ENCODE data around the gene MICA. TPM values are rescaled to one million over a fixed set of nuclear protein-coding genes. Genes with fewer than 3 reads are reported as not detected.

MICA gene
- total RNA-seq, 2 donors from 2014 or later = 12.5 to 13.7 TPM

GRCh38 chr6:31419842-31420241 is 16.4 kb downstream of the MICA start:
- H3K9me3 ChIP-seq (ENCODE audit: control insufficient read depth, low read length) = no peaks in the 10 kb centered on the region
- no peak overlapping the region for H3K27ac ChIP-seq (ENCODE audit: low read depth, low read length)
- no peak for TF ChIP-seq CTCF (conservative IDR thresholded peaks at IDR 0.05)
- peaks cover 5% of the 10 kb centered on the region for H3K4me1 ChIP-seq (ENCODE audit: control insufficient read depth, insufficient read depth, low read length)
- Mint-ChIP-seq H3K36me3 (ENCODE audit: low read depth) (peaks cover 18% of the 10 kb centered on the region), H3K4me3 (no peak overlapping the region), H3K4me1 (peaks cover 6% of the 10 kb centered on the region), H3K9me3 (no peaks in the 10 kb centered on the region), H3K27me3 (ENCODE audit: insufficient read depth) (no peaks in the 10 kb centered on the region), H3K27ac (no peak overlapping the region)
- WGBS, 2 experiments (ENCODE audit: insufficient coverage in 1 of 2, insufficient read length in 1 of 2) = 59 to 70% methylated on average over 2 of the region's 2 CpGs
- DNase-seq = no peak
- no peak overlapping the region for H3K4me3 ChIP-seq (ENCODE audit: low read length)
- no peak overlapping the region for H3K9ac ChIP-seq (ENCODE audit: extremely low read depth, low read length, poor library complexity, severe bottlenecking)
- no peaks in the 10 kb centered on the region for H3K27me3 ChIP-seq (ENCODE audit: control insufficient read depth, insufficient read depth, low read length, poor library complexity, severe bottlenecking)
- no peaks in the 10 kb centered on the region for H3K36me3 ChIP-seq (ENCODE audit: control insufficient read depth, insufficient read depth, low read length)

GRCh38 chr6:31420546-31420945 is 17.2 kb downstream of the MICA start:
- WGBS, 2 experiments (ENCODE audit: insufficient coverage in 1 of 2, insufficient read length in 1 of 2) = 84 to 100% methylated on average over 1 to 2 of the region's 2 CpGs
- Mint-ChIP-seq H3K27ac (no peak overlapping the region), H3K4me3 (no peak overlapping the region), H3K27me3 (ENCODE audit: insufficient read depth) (peaks cover 4% of the 10 kb centered on the region), H3K9me3 (no peaks in the 10 kb centered on the region), H3K4me1 (peaks cover 6% of the 10 kb centered on the region), H3K36me3 (ENCODE audit: low read depth) (peaks cover 18% of the 10 kb centered on the region)
- H3K9me3 ChIP-seq (ENCODE audit: control insufficient read depth, low read length) = no peaks in the 10 kb centered on the region
- H3K4me3 ChIP-seq (ENCODE audit: low read length) = no peak overlapping the region
- H3K27ac ChIP-seq (ENCODE audit: low read depth, low read length) = no peak overlapping the region
- no peak overlapping the region for H3K9ac ChIP-seq (ENCODE audit: extremely low read depth, low read length, poor library complexity, severe bottlenecking)
- H3K27me3 ChIP-seq (ENCODE audit: control insufficient read depth, insufficient read depth, low read length, poor library complexity, severe bottlenecking) = no peaks in the 10 kb centered on the region
- no peaks in the 10 kb centered on the region for H3K36me3 ChIP-seq (ENCODE audit: control insufficient read depth, insufficient read depth, low read length)
- peaks cover 5% of the 10 kb centered on the region for H3K4me1 ChIP-seq (ENCODE audit: control insufficient read depth, insufficient read depth, low read length)
- DNase-seq = no peak
- no peak for TF ChIP-seq CTCF (conservative IDR thresholded peaks at IDR 0.05)

- Histone ChIP-seq H3K9ac (ENCODE audit: extremely low read depth, low read length, poor library complexity, severe bottlenecking) (no peak overlapping the region), H3K36me3 (ENCODE audit: control insufficient read depth, insufficient read depth, low read length) (no peaks in the 10 kb centered on the region), H3K27ac (ENCODE audit: low read depth, low read length) (no peak overlapping the region), H3K4me3 (ENCODE audit: low read length) (no peak overlapping the region), H3K9me3 (ENCODE audit: control insufficient read depth, low read length) (no peaks in the 10 kb centered on the region), H3K27me3 (ENCODE audit: control insufficient read depth, insufficient read depth, low read length, poor library complexity, severe bottlenecking) (no peaks in the 10 kb centered on the region), H3K4me1 (ENCODE audit: control insufficient read depth, insufficient read depth, low read length) (peaks cover 5% of the 10 kb centered on the region)
- H3K4me1 Mint-ChIP-seq = peaks cover 6% of the 10 kb centered on the region
- peaks cover 7% of the 10 kb centered on the region for H3K27me3 Mint-ChIP-seq (ENCODE audit: insufficient read depth)
- H3K27ac Mint-ChIP-seq = no peak overlapping the region
- DNase-seq = no peak
- H3K9me3 Mint-ChIP-seq = no peaks in the 10 kb centered on the region
- 88 to 95% methylated on average over 2 to 3 of the region's 3 CpGs for WGBS, 2 experiments (ENCODE audit: insufficient coverage in 1 of 2, insufficient read length in 1 of 2)
- TF ChIP-seq CTCF (conservative IDR thresholded peaks at IDR 0.05) = no peak
- H3K4me3 Mint-ChIP-seq = no peak overlapping the region
- H3K36me3 Mint-ChIP-seq (ENCODE audit: low read depth) = peaks cover 5% of the 10 kb centered on the region
Measured at GRCh38 chr6:31422587-31422986, 19.2 kb downstream of the MICA start.

Data from endodermal cell (in vitro differentiated cells).